NOMO-1 treated with dmso at 0.1 percent for 144 hours (cell line): ENCODE results near the gene FABP3.

Experiments used
- DNase-seq: peaks from one replicate; lab custom pipeline; 2025; ENCODE audit not compliant: unreplicated experiment; lab: John Stamatoyannopoulos, UW

FABP3 gene

DNA sequence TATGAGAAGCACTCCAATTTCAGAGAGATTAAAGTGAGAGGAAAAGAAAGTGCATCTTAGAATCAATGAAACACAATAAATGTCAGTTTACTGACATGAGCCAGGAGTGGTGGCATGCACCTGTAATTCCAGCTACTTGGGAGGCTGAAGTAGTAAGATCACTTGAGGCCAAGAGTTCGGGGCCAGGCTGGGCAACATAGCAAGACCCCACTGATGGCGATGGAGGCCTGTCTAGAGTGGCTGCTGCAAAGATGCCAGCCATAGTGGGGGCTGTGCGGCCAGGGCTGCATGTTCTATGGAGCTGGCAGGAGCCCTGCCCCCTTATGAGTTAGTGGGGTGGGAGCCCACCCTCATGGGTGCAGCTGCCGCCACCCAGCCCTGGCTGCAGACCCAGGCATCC, 48.8 kb downstream of the FABP3 start:
- DNase-seq = no peak

- DNase-seq = no peak
Measured at GRCh38 chr1:31318146-31318545, 54.7 kb downstream of the FABP3 start.

- DNase-seq = no peak
Measured at GRCh38 chr1:31315902-31316301, 57.0 kb downstream of the FABP3 start.
